HG02938 (cell line): ENCODE measurements around the gene ADAMTS7.
A peak's percentile ranks its signal among the peaks of the same experiment; 100 is the strongest.
"Not testable (repeated sequence)": the region's sequence is repeated elsewhere in the genome, so short reads cannot be mapped to it uniquely, and the experiment has no call there.

Experiments
- ATAC-seq: cut with Tn5 transposase; IDR thresholded peaks from one replicate; pipeline ENCODE4 v1.9.1; 2021; ENCODE audit warnings: mild to moderate bottlenecking, moderate library complexity; ENCODE audit not compliant: unreplicated experiment

ADAMTS7 gene

DNA sequence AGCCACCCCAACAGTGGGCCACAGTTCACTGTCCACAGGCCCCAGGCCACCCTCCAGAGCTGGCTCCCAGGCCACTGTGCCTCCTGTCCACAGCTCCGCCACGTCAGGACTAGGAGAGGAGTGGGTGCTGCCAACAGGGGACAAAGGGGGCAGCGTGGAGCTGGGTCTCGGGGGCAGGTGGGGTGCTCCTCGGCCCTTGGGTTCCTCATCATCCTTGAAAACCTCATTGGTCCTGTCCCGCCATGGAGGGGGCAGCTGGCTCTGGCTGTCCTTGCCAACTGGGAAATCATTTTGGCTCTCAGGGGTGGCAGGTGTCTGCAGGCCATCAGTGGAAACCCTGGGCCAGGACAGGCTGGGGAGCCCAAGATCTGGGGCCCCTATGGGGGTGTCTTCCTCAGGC is 45.2 kb downstream of the ADAMTS7 start:
- no peak for ATAC-seq

GRCh38 chr15:78765154-78765860 is 46.0 kb downstream of the ADAMTS7 start:
- not testable (repeated sequence) for ATAC-seq

GRCh38 chr15:78764340-78765153 is 46.7 kb downstream of the ADAMTS7 start:
- ATAC-seq = not testable (repeated sequence)

DNA sequence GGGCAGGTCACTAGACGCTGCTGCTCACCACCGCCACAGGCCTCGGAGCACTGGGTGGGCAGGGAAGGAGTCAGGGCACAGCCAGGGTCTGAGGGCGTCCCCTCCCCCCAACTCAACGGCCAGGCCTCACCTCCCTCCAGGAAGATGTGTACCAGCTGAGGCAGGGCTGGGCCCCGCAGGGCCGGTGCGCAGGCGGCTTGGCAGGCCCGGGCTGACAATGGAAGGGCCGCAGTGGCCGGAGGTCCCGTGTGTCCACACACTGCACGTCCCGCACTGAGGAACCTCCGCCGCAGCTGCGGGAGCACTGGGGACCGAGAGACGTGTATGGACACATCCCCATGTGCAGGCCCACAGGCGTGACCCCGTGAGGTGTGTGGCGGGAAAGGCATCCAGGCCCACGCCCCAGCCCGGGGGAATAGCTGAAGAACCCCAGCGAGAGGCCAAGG is 47.4 kb downstream of the ADAMTS7 start:
- no peak for ATAC-seq

GRCh38 chr15:78762985-78763795 is 48.1 kb downstream of the ADAMTS7 start:
- no peak for ATAC-seq

DNA sequence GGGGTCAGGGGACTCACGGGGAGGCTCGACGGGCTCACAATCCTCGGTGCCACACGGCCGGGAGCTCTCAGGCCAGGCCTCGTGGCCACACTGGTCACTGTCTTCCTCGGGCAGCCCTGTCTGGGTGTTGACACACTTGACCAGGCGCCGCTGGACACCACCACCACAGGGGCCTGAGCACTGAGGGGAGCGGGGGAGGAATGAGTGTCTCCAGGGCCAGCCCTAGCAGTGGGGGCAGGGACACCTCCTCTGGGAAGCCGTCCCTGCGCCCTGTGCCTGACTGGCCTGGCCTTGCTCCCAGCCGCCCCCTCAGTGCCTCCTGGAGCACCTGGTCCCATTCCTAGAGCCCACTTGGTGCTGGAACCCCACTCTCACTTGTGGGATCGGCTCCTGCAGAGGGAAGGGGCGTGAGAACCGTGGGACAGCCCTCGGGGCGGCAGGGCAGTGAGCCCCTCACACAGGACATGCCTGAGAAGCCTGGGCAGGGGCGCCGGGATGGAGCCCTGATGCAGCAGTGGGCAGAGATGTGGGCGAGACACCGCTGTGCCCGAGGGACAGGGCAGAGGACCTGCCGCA is 48.8 kb downstream of the ADAMTS7 start:
- not testable (repeated sequence) for ATAC-seq

GRCh38 chr15:78761891-78762385 is 49.3 kb downstream of the ADAMTS7 start:
- ATAC-seq = no peak

DNA sequence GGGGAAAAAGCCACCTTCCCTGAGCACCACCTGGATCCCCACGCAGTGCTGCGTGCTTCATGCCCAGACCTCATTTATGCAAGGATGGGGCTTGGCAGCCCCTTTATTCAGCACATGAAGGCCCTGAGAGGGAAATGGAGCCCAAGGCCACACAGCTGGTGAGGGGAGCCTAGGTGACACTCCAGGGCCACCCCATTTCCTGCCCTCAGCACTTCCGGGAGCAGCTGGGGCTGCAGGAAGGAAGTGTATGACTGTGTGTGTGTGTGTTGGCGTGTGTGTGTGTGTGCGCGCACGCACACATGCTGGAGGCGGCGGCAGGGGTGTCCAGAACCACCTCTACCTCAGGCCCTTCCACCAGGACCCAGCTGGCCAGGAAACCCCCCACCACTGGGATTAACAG is 49.8 kb downstream of the ADAMTS7 start:
- ATAC-seq = peak; percentile 31

DNA sequence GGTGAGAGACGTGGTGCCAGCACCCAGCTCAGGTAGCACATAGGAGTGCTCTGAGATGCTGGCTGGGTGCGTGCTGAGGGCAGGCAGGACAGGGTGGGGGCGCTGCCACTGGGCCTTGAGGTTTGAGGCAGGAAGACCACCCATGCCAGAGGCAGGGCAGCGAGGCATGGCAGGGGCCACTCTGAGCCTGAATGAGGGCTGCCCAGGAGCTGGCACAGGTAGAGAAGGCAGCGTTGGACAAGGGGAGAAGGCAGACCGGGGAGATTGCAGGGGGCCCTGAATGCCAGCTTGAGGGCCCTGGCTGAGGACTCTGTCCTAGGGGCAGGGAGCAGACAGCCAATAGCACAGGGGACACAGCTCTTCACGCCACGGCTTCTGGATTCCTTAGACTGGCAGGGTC is 50.2 kb downstream of the ADAMTS7 start:
- ATAC-seq = no peak

DNA sequence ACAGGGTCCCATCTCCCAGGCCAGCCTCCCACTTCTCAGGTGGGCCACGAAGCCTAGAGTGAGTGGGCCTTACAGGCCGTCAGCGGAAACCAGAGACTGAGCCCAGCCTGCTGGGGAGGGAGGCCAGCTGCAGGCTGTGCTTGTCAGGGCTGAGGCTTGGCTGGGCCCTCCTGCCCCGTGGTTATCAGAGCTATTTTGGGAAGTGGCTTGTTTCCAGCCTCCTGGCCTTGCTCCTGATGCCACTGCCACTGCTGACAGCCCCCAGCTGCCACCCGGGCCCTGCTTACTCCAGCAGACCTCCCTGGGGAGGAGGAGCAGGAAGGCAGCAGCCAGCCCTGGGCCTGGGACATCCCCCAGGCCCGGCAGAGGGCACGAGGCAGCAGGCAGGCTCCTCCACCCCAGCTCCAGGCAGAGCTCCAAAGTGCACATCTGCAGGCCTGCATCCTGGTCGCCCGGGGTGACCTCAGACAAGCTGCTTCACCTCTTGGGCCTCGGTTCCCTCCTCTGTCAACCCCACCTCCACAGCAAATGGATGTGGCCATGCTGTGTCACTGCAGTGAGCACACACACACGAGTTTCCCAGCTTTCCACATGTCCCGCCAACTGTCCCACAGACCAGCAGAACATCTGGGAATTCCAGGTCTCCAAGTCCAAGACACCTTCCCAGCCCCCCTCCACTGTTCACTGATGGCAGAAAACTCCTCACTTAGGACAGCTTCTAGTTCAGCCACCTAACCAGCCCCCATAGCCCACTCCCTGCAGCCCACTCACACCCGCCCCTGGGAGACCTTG is 51.0 kb downstream of the ADAMTS7 start:
- ATAC-seq = not testable (repeated sequence)

- not testable (repeated sequence) for ATAC-seq
Observed at GRCh38 chr15:78759361-78759998, 51.8 kb downstream of the ADAMTS7 start.

DNA sequence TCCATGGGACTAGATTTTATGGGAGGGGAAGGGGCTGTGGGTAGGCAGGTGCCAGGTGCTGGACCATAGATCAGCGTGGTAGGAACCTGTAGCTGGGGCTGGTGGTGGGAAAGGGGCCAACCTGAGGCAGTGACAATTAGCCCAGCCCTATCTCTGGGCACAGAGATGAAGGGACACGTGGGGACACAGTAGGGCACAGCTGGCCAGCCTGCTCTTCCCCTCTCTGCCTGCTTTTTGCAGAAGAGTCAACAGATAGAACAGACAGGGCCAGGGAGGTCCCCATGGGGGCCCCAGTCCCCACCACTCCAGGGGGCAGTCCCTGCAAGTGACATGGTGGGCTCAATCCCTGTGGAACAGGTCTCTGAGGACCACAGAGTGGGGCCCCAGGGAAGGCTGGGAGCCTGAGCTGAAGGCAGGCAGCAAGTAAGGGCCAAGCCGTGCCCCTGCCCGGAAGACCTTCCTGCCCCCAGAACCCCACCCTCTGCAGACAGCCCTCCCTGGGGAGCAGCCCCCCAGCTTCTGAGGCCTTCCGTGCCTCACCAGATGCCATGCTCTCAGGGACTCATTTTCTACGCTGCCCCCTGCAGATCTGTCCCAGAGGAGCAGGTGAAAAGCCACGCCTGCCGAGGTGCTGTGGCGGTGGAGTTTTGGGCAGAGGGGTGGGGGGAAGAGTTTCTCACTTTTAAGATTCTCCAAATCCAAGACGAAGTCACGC is 52.6 kb downstream of the ADAMTS7 start:
- ATAC-seq = not testable (repeated sequence)

DNA sequence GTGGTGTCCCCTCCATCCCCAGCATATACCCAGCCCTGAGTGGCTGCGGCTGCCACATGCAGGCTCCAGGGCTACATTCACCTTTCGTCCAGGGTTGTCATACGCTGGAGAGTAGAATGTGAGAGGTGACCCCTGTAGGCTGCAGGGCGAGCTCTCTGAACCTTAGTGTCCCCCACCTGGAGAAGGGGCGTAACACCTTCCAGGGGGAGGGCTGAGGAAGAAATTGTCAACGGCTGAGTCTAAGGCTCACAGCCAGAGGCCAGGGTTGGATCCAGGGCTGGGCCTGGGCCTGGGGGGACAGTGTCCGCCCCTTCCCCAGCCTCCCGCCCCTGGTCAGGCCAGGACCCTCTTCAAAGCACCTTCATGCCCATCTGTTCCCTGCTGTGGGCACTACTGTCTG is 53.2 kb downstream of the ADAMTS7 start:
- not testable (repeated sequence) for ATAC-seq

- ATAC-seq = no peak
Observed at GRCh38 chr15:78757636-78757905, 53.7 kb downstream of the ADAMTS7 start.

DNA sequence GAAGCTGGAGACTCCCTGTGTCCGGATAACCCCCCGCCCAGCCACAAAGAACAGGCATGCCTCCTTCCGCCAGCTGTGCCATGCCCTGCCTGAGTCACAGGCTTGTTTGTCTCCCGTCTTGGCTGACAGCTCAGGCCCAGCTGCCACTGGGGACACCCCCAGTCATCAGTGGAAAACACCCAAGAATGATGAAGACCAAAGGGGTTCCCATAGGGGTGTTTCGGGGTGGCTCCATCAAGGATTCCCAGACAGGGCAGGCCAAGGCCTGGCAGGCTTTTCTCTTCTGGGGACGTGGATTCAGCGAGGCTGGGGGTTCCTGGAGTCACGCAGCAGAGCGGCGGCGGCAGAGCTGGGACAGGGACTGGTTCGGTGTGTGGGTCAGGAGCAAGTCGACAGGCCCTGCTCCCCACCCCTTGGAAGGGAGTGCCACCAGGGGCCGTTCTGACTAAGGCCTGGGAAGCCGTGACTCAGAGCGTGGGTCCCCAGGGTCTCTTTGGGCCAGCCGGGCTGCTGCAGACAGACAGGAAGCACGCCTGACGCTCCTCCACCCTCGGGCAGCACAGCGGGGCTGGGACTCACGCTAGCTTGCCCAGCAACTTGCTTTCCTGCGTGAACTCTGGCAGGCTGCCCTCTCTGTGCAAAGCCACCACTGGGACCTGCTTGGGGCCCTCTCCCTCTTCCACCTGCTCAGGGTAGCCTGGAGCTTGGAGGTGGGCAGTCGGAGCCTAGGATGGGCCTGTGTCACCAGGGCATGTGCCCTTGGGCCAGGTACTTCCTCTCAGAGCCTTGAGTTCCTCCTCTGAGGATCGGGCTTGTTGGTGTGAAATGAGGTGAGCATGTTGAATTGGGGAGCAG is 54.3 kb downstream of the ADAMTS7 start:
- peak; percentile 62 for ATAC-seq

DNA sequence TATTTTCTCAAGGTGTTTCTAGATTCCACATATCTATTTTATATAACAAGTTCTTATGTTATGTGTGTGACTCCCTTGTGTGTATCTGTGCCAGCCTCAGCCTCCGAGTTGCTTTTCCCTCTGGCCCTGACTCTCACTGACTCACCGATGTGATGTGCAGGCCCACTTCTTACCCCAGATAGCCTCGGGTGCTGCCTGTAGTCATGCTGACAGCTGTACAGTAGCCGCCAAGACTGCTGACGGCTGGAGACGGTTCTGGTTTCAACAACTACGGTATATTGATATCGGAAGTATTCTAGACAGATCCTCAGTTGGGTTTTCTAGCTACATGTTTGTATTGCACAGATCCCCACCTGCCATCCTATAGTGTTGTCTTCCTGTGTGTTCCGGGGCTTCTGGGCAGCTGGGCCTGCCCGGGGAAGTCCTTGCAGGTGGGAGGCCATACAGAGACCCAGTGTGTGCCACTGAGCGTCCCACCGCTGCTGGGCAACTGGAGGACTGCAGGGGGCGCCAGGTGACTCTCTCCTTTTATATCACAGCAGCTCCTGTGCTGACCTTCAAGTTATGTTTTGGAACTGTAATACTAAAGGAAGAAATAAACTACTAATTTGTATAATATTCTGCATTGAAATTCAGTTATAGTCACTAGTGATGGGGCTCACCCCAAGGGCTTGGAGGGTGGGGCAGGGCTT is 55.2 kb downstream of the ADAMTS7 start:
- ATAC-seq = peak; percentile 6

- ATAC-seq = not testable (repeated sequence)
Observed at GRCh38 chr15:78754637-78755280, 56.5 kb downstream of the ADAMTS7 start.
